ENCODE data around the gene POLR2I. TPM values are rescaled to one million over a fixed set of nuclear protein-coding genes. Genes with fewer than 3 reads are reported as not detected.
A peak's percentile ranks its signal among the peaks of the same experiment; 100 is the strongest.

The POLR2I gene
- total RNA-seq, 1 experiment from 2014 or later: 174 TPM

DNA sequence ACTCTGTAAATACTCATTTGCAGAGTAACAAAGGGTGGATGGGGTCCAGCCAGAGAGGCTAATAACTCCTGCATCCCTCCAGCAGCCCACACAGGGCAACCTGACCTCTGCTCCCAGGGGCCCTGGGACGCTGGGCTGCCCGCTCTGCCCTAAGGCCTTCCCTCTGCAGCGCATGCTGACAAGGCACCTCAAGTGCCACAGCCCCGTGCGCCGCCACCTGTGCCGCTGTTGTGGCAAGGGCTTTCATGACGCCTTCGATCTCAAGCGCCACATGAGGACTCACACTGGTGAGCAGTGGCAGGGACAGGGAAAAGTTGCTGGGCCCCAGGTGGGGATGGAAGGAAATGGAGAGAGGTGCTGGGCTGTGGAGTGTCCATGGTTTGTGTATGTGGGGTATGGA, 2.0 kb downstream of the POLR2I start:
- POLR2A ChIA-PET: no interaction called here
- BruUV-seq (replicated peaks): no TSS peak
- Histone ChIP-seq H3K27me3 (ENCODE audit: control insufficient read depth, insufficient read depth, low read length) (no peaks in the 10 kb centered on the region), H3K4me1 (ENCODE audit: control insufficient read depth, insufficient read depth, low read length) (peaks cover 14% of the 10 kb centered on the region), H3K27ac (ENCODE audit: low read length) (no peak overlapping the region), H3K4me3 (ENCODE audit: low read depth in 2 of 2, low read length in 2 of 2) (no peak overlapping the region), H3K9me3 (ENCODE audit: control insufficient read depth, insufficient read depth, low read depth, low read length) (no peaks in the 10 kb centered on the region), H3K36me3 (ENCODE audit: control insufficient read depth, insufficient read depth, low read length) (peaks cover 3% of the 10 kb centered on the region; the same call in 1 of the 2 replicates)
- no peak for ATAC-seq
- CTCF ChIA-PET: no interaction called here
- TF ChIP-seq, protein P1, sequence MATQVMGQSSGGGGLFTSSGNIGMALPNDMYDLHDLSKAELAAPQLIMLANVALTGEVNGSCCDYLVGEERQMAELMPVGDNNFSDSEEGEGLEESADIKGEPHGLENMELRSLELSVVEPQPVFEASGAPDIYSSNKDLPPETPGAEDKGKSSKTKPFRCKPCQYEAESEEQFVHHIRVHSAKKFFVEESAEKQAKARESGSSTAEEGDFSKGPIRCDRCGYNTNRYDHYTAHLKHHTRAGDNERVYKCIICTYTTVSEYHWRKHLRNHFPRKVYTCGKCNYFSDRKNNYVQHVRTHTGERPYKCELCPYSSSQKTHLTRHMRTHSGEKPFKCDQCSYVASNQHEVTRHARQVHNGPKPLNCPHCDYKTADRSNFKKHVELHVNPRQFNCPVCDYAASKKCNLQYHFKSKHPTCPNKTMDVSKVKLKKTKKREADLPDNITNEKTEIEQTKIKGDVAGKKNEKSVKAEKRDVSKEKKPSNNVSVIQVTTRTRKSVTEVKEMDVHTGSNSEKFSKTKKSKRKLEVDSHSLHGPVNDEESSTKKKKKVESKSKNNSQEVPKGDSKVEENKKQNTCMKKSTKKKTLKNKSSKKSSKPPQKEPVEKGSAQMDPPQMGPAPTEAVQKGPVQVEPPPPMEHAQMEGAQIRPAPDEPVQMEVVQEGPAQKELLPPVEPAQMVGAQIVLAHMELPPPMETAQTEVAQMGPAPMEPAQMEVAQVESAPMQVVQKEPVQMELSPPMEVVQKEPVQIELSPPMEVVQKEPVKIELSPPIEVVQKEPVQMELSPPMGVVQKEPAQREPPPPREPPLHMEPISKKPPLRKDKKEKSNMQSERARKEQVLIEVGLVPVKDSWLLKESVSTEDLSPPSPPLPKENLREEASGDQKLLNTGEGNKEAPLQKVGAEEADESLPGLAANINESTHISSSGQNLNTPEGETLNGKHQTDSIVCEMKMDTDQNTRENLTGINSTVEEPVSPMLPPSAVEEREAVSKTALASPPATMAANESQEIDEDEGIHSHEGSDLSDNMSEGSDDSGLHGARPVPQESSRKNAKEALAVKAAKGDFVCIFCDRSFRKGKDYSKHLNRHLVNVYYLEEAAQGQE (IDR thresholded peaks at IDR 0.05; ENCODE audit: insufficient read depth in 1 of 2, low read depth in 2 of 2, low read length in 1 of 2): no peak
- TF ChIP-seq, protein P2, sequence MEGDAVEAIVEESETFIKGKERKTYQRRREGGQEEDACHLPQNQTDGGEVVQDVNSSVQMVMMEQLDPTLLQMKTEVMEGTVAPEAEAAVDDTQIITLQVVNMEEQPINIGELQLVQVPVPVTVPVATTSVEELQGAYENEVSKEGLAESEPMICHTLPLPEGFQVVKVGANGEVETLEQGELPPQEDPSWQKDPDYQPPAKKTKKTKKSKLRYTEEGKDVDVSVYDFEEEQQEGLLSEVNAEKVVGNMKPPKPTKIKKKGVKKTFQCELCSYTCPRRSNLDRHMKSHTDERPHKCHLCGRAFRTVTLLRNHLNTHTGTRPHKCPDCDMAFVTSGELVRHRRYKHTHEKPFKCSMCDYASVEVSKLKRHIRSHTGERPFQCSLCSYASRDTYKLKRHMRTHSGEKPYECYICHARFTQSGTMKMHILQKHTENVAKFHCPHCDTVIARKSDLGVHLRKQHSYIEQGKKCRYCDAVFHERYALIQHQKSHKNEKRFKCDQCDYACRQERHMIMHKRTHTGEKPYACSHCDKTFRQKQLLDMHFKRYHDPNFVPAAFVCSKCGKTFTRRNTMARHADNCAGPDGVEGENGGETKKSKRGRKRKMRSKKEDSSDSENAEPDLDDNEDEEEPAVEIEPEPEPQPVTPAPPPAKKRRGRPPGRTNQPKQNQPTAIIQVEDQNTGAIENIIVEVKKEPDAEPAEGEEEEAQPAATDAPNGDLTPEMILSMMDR (IDR thresholded peaks at IDR 0.05): no peak
- TF ChIP-seq POLR2AphosphoS5 (IDR thresholded peaks at IDR 0.05; ENCODE audit: low read depth, low read length) (no peak), SIN3A (IDR thresholded peaks at IDR 0.05; ENCODE audit: borderline replicate concordance, insufficient read depth, low read depth, low read length) (no peak), TCF7L2 (IDR thresholded peaks at IDR 0.05; ENCODE audit: low read depth, low read length) (no peak)
- no peak for DNase-seq (ENCODE audit: low read depth, low spot score)
- intact Hi-C loops (cut with micrococcal nuclease; ENCODE audit: unreplicated experiment): no loop called here
- in situ Hi-C loops (cut with HindIII; ENCODE audit: low pct_unique_long_range_greater_than_20kb, low sequenced_read_pairs): no loop called here

DNA sequence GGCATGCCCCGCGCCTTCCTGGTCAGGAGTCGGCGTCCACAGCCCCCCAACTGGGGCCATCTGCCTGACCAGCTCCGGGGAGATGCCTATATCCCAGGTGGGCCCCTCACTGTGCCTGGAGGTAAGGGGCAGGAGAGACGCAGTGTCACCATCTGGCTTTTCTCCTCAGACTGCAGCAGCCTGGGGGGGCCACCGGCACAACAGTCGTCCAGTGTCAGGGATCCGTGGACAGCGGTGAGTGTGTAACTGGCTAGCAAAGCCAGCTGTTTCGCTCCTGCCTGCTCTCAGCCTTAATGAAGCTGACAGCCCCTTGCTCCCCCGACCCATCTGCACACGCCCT, 3.5 kb downstream of the POLR2I start:
- in situ Hi-C loops (cut with HindIII; ENCODE audit: low pct_unique_long_range_greater_than_20kb, low sequenced_read_pairs): no loop called here
- no peak for ATAC-seq
- TF ChIP-seq, protein P1 (IDR thresholded peaks at IDR 0.05; ENCODE audit: insufficient read depth in 1 of 2, low read depth in 2 of 2, low read length in 1 of 2): no peak
- no peak for TF ChIP-seq SIN3A (IDR thresholded peaks at IDR 0.05; ENCODE audit: borderline replicate concordance, insufficient read depth, low read depth, low read length)
- TF ChIP-seq, protein P2 (IDR thresholded peaks at IDR 0.05): no peak
- TF ChIP-seq POLR2AphosphoS5 (IDR thresholded peaks at IDR 0.05; ENCODE audit: low read depth, low read length): no peak
- no peak for TF ChIP-seq TCF7L2 (IDR thresholded peaks at IDR 0.05; ENCODE audit: low read depth, low read length)

More for the DNA sequence above, 3.5 kb downstream of the POLR2I start:
- CTCF ChIA-PET: interaction anchor here (0.5 to 0.6 kb wide), 2 partner anchors 248 to 459 kb away, joined by 7 to 13 read pairs; no protein-coding TSS in a partner anchor
- no peak for DNase-seq (ENCODE audit: low read depth, low spot score)
- POLR2A ChIA-PET: interaction anchor here (0.6 kb wide), 1 partner anchor 231 kb away, joined by 5 read pairs; no protein-coding TSS in a partner anchor
- intact Hi-C loops (cut with micrococcal nuclease; ENCODE audit: unreplicated experiment): no loop called here
- H3K9me3 ChIP-seq (ENCODE audit: control insufficient read depth, insufficient read depth, low read depth, low read length): no peaks in the 10 kb centered on the region
- TSS peak; percentile 22 for BruUV-seq (replicated peaks)
- no peaks in the 10 kb centered on the region for H3K27me3 ChIP-seq (ENCODE audit: control insufficient read depth, insufficient read depth, low read length)
- no peak overlapping the region for H3K4me3 ChIP-seq (ENCODE audit: low read depth in 2 of 2, low read length in 2 of 2)
- peaks cover 7% of the 10 kb centered on the region for H3K4me1 ChIP-seq (ENCODE audit: control insufficient read depth, insufficient read depth, low read length)
- H3K36me3 ChIP-seq (ENCODE audit: control insufficient read depth, insufficient read depth, low read length): no peaks in the 10 kb centered on the region; the same call in 1 of the 2 replicates
- H3K27ac ChIP-seq (ENCODE audit: low read length): no peak overlapping the region
